ENCODE data around the gene PTPRCAP. TPM values are rescaled to one million over a fixed set of nuclear protein-coding genes. Genes with fewer than 3 reads are reported as not detected.

Gene PTPRCAP
- total and polyA plus RNA-seq, 4 donors: 8.8 to 19.0 (median 12.3) TPM

DNA sequence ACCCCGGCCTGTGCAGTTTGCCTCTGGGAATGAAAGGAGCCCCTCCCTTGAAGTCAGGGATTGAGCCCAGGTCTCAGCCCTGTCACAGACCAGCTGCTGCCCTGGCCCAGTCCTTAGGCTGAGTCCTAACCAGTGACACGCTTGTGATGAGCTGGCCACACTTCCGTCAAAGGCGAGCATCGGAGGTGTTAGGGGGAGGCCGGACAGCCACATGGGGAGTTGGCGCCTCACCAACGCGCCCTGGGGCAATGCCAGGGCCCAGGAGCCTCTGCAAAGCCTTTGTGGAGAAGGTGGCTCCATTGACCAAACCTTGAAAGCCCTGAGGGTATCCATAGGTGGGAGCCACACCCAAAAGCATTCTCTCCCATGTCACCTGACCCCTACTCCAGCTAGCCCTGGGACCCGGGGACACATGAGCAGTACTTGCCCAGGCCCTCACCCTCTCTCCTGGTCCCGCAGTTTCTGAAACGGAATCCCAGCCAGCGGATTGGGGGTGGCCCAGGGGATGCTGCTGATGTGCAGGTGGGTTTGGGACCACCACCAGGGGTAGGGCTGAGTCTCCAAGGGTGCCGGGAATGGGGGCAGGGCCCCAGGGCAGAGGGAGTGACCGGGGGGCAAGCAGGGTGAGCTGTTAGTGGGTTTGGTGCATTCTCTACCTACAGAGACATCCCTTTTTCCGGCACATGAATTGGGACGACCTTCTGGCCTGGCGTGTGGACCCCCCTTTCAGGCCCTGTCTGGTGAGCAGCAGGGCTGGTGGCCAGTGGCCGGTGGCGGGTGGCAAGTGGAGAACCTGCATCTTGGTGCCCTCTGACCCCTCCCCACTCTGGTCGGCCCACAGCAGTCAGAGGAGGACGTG is 3.7 kb downstream of the PTPRCAP start:
- no peak overlapping the region for H3K9ac ChIP-seq (ENCODE audit: insufficient read depth in 1 of 2, low read length in 2 of 2)
- H3K9me3 ChIP-seq (ENCODE audit: control insufficient read depth in 4 of 4, insufficient read depth in 3 of 4, low read length in 3 of 4): no peaks in the 10 kb centered on the region
- DNase-seq: no peak
- H3K27me3 ChIP-seq (ENCODE audit: control insufficient read depth in 3 of 3, insufficient read depth in 3 of 3, low read length in 2 of 3): no peaks in the 10 kb centered on the region
- TF ChIP-seq, protein P1, sequence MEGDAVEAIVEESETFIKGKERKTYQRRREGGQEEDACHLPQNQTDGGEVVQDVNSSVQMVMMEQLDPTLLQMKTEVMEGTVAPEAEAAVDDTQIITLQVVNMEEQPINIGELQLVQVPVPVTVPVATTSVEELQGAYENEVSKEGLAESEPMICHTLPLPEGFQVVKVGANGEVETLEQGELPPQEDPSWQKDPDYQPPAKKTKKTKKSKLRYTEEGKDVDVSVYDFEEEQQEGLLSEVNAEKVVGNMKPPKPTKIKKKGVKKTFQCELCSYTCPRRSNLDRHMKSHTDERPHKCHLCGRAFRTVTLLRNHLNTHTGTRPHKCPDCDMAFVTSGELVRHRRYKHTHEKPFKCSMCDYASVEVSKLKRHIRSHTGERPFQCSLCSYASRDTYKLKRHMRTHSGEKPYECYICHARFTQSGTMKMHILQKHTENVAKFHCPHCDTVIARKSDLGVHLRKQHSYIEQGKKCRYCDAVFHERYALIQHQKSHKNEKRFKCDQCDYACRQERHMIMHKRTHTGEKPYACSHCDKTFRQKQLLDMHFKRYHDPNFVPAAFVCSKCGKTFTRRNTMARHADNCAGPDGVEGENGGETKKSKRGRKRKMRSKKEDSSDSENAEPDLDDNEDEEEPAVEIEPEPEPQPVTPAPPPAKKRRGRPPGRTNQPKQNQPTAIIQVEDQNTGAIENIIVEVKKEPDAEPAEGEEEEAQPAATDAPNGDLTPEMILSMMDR (IDR thresholded peaks at IDR 0.05; ENCODE audit: control extremely low read depth, extremely low read depth): no peak
- ATAC-seq (ENCODE audit: insufficient read depth, low FRiP score): no peak
- H3K36me3 ChIP-seq (ENCODE audit: control insufficient read depth in 4 of 4, insufficient read depth in 4 of 4, low read length in 4 of 4): peaks cover 0 to 65% (median 15%) of the 10 kb centered on the region in 4 donors
- peaks cover 0 to 8% (median 5%) of the 10 kb centered on the region in 5 donors for H3K4me1 ChIP-seq (ENCODE audit: control insufficient read depth in 5 of 5, insufficient read depth in 5 of 5, low read length in 5 of 5)
- H3K4me3 ChIP-seq: no peak overlapping the region
- no peak overlapping the region for H3K27ac ChIP-seq (ENCODE audit: low read depth in 1 of 2, low read length in 1 of 2)
- WGBS, 2 donors: 88 to 89% methylated on average over 21 to 22 of the region's 22 CpGs

DNA sequence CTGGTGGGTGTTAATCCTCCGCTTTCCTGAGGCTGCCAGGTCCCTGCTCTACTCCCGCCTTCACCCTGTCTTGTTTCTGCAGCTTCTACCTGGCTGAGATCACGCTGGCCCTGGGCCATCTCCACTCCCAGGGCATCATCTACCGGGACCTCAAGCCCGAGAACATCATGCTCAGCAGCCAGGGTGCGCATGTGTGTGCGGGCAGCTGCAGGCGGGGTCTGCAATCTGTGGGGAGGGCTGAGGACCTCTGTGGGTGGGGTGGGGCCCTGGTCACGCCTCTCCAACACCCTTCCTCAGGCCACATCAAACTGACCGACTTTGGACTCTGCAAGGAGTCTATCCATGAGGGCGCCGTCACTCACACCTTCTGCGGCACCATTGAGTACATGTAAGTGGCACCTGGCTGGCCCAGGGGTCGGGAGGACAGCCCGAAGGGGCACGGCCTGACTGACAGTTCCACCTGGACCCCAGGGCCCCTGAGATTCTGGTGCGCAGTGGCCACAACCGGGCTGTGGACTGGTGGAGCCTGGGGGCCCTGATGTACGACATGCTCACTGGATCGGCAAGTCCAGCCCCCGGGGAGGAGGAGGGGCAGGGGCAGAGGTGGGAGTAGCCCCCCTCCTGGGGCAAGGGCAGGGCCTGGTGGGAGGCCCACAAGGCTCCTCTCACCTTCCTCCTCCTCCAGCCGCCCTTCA is 4.7 kb downstream of the PTPRCAP start:
- Histone ChIP-seq H3K9me3 (ENCODE audit: control insufficient read depth in 4 of 4, insufficient read depth in 3 of 4, low read length in 3 of 4) (no peaks in the 10 kb centered on the region), H3K27me3 (ENCODE audit: control insufficient read depth in 3 of 3, insufficient read depth in 3 of 3, low read length in 2 of 3) (no peaks in the 10 kb centered on the region), H3K4me3 (no peak overlapping the region), H3K9ac (ENCODE audit: insufficient read depth in 1 of 2, low read length in 2 of 2) (no peak overlapping the region), H3K36me3 (ENCODE audit: control insufficient read depth in 4 of 4, insufficient read depth in 4 of 4, low read length in 4 of 4) (peaks cover 0 to 55% (median 15%) of the 10 kb centered on the region in 4 donors), H3K27ac (ENCODE audit: low read depth in 1 of 2, low read length in 1 of 2) (no peak overlapping the region), H3K4me1 (ENCODE audit: control insufficient read depth in 5 of 5, insufficient read depth in 5 of 5, low read length in 5 of 5) (peaks cover 0 to 9% (median 5%) of the 10 kb centered on the region in 5 donors)
- TF ChIP-seq, protein P1 (IDR thresholded peaks at IDR 0.05; ENCODE audit: control extremely low read depth, extremely low read depth): no peak
- no peak for DNase-seq
- ATAC-seq (ENCODE audit: insufficient read depth, low FRiP score): no peak
- 90 to 93% methylated on average over 22 of the region's 22 CpGs for WGBS, 2 donors

DNA sequence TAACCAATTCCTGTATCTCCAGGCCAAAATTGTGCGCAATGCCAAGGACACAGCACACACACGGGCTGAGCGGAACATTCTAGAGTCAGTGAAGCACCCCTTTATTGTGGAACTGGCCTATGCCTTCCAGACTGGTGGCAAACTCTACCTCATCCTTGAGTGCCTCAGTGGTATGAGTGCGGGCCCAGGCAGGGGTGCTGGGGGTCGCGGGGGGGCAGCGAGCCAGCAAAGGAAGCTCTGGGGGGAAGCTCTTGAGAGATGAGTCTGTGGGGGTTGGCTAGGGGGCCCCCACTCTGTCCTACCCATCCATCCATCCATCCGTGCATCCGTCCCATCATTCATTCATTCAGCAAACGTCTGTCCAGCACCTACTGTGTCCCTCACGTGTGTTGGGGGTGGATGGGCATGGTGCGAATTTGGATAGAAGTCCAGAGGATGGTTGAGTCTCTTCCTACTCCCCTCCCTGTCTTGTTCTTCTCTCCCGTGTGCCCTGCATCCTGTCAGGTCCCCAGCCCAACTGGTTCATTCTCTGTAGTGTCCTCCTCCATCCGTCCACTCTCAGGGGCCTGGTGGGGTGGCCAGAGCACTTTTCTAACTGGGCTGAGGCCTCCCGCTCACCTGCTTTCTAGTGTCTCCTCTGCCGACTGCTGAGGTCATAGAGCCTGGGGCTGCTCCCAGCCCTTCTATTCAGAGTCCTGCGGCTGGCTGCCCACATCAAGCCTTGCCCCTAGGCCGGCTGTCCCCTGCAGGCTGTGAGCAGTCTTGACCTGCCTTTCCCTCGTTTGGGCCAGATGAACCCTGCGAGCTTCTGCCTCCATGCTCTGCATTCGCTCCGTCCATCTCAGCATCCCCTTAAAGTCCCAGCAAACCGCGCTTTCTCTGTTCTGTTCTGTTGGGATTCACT is 5.9 kb downstream of the PTPRCAP start:
- peaks cover 0 to 50% (median 15%) of the 10 kb centered on the region in 4 donors for H3K36me3 ChIP-seq (ENCODE audit: control insufficient read depth in 4 of 4, insufficient read depth in 4 of 4, low read length in 4 of 4)
- H3K27ac ChIP-seq (ENCODE audit: low read depth in 1 of 2, low read length in 1 of 2): no peak overlapping the region
- H3K9ac ChIP-seq (ENCODE audit: insufficient read depth in 1 of 2, low read length in 2 of 2): no peak overlapping the region
- TF ChIP-seq, protein P1 (IDR thresholded peaks at IDR 0.05; ENCODE audit: control extremely low read depth, extremely low read depth): no peak
- H3K4me3 ChIP-seq: no peak overlapping the region
- ATAC-seq (ENCODE audit: insufficient read depth, low FRiP score): no peak
- H3K4me1 ChIP-seq (ENCODE audit: control insufficient read depth in 5 of 5, insufficient read depth in 5 of 5, low read length in 5 of 5): peaks cover 0 to 13% (median 6%) of the 10 kb centered on the region in 5 donors
- WGBS, 2 donors: 92 to 95% methylated on average over 24 of the region's 24 CpGs
- DNase-seq: no peak
- no peaks in the 10 kb centered on the region for H3K9me3 ChIP-seq (ENCODE audit: control insufficient read depth in 4 of 4, insufficient read depth in 3 of 4, low read length in 3 of 4)
- H3K27me3 ChIP-seq (ENCODE audit: control insufficient read depth in 3 of 3, insufficient read depth in 3 of 3, low read length in 2 of 3): no peaks in the 10 kb centered on the region
